GM10266 (cell line): Measurements from ENCODE around the gene ALPK3.

Source experiments
- DNase-seq: peaks from one replicate; pipeline ENCODE4 v3.0.0; 2012; ENCODE audit errors: extremely low spot score
- CTCF ChIP-seq: IDR thresholded peaks from 2 replicates; pipeline ENCODE4 v1.5.1; 2012; ENCODE audit warnings: mild to moderate bottlenecking, low read depth; ENCODE audit not compliant: control insufficient read depth, insufficient read depth; ENCODE audit errors: missing control alignments

Gene ALPK3

GRCh38 chr15:84880007-84880406 is 62.9 kb downstream of the ALPK3 start:
- DNase-seq = no peak
- TF ChIP-seq CTCF = no peak

GRCh38 chr15:84880822-84881519 is 63.8 kb downstream of the ALPK3 start:
- no peak for DNase-seq
- no peak for TF ChIP-seq CTCF

GRCh38 chr15:84881520-84881830 is 64.3 kb downstream of the ALPK3 start:
- no peak for TF ChIP-seq CTCF
- DNase-seq = no peak

GRCh38 chr15:84883466-84883865 is 66.3 kb downstream of the ALPK3 start:
- TF ChIP-seq CTCF = no peak
- no peak for DNase-seq

- no peak for DNase-seq
- no peak for TF ChIP-seq CTCF
Measured at GRCh38 chr15:84883916-84884781, 67.0 kb downstream of the ALPK3 start, which contains the start of gene SLC28A1. TSS of gene SLC28A1 (plus strand) at chr15:84884662. CDS start at chr15:84887761, 3,099 bp downstream.

- no peak for DNase-seq
- TF ChIP-seq CTCF = no peak
Measured at GRCh38 chr15:84885801-84886200, 68.6 kb downstream of the ALPK3 start.
